Ureter (tissue), 1 donor: ENCODE data around the gene CKMT2. TPM values are rescaled to one million over a fixed set of nuclear protein-coding genes. Genes with fewer than 3 reads are reported as not detected.
"Not testable (repeated sequence)": the region's sequence is repeated elsewhere in the genome, so short reads cannot be mapped to it uniquely, and the experiment has no call there.

Experiments
- DNase-seq: peaks from one replicate; pipeline ENCODE4 v3.0.0-alpha.2; 2020; ENCODE audit warnings: low spot score
- total RNA-seq: library from RNA; stranded (reverse); gene quantifications from one replicate; pipeline ENCODE4 v1.2.4, GENCODE V29; 2023
- donor health status: DM: yes; HTN: yes; CAD: no.

The CKMT2 gene
- total RNA-seq, 1 donor from 2014 or later: 6.6 TPM

- no peak for DNase-seq
Observed at GRCh38 chr5:81251922-81252321, 18.8 kb downstream of the CKMT2 start.

- no peak for DNase-seq
Observed at GRCh38 chr5:81252904-81253303, 19.8 kb downstream of the CKMT2 start.

GRCh38 chr5:81253875-81254274 is 20.8 kb downstream of the CKMT2 start:
- no peak for DNase-seq

- no peak for DNase-seq
Observed at GRCh38 chr5:81254886-81255559, 21.9 kb downstream of the CKMT2 start.

- no peak for DNase-seq
Observed at GRCh38 chr5:81256766-81257165, 23.6 kb downstream of the CKMT2 start.

GRCh38 chr5:81262796-81263195 is 29.7 kb downstream of the CKMT2 start:
- not testable (repeated sequence) for DNase-seq

- DNase-seq: no peak
Observed at GRCh38 chr5:81265101-81265500, 32.0 kb downstream of the CKMT2 start.

- no peak for DNase-seq
Observed at GRCh38 chr5:81268521-81269196, 35.5 kb downstream of the CKMT2 start.

GRCh38 chr5:81269751-81270393 is 36.8 kb downstream of the CKMT2 start:
- DNase-seq: no peak

- DNase-seq: not testable (repeated sequence)
Observed at GRCh38 chr5:81270394-81271027, 37.4 kb downstream of the CKMT2 start.

GRCh38 chr5:81283976-81284375 is 50.9 kb downstream of the CKMT2 start:
- no peak for DNase-seq

- DNase-seq: no peak
Observed at GRCh38 chr5:81286059-81286617, 53.0 kb downstream of the CKMT2 start.

GRCh38 chr5:81288021-81288433 is 54.9 kb downstream of the CKMT2 start:
- no peak for DNase-seq

GRCh38 chr5:81290146-81290545 is 57.0 kb downstream of the CKMT2 start:
- no peak for DNase-seq

GRCh38 chr5:81292130-81292529 is 59.0 kb downstream of the CKMT2 start:
- DNase-seq: no peak

GRCh38 chr5:81294021-81294420 is 60.9 kb downstream of the CKMT2 start:
- DNase-seq: not testable (repeated sequence)

GRCh38 chr5:81297531-81297930 is 64.4 kb downstream of the CKMT2 start:
- no peak for DNase-seq

GRCh38 chr5:81300921-81301270 is 67.8 kb downstream of the CKMT2 start:
- no peak for DNase-seq

GRCh38 chr5:81301271-81302015 is 68.3 kb downstream of the CKMT2 start, which contains the start of gene ZCCHC9:
ZCCHC9 (plus strand) TSS chr5:81301587; CDS start chr5:81304758, 3,171 bp downstream.
- DNase-seq: peak; percentile 93

GRCh38 chr5:81302596-81302995 is 69.5 kb downstream of the CKMT2 start:
- DNase-seq: no peak

GRCh38 chr5:81303563-81303962 is 70.4 kb downstream of the CKMT2 start:
- DNase-seq: no peak
